SK-N-SH treated with all-trans-retinoic acid at 6 μM for 48 hours (cell line): ENCODE data around the gene CYP4V2.

Experiments used
- ATAC-seq: fragments of 200-7000 bp; cut with Tn5 transposase; 3 replicates; pipeline ENCODE4 v1.9.1; 2020; ENCODE audit warnings: mild to moderate bottlenecking, moderate library complexity
- ARNTL ChIP-seq: fragments of 450-650 bp; formaldehyde crosslinking; IDR thresholded peaks from 2 replicates; pipeline ENCODE4 v1.5.0; 2020; ENCODE audit warnings: low read depth, mild to moderate bottlenecking, moderate library complexity, borderline replicate concordance
- BACH2 ChIP-seq: fragments of 250-450 bp; sonication (Bioruptor Pico); IDR thresholded peaks from 2 replicates; pipeline ENCODE4 v1.9.0; 2021; ENCODE audit warnings: mild to moderate bottlenecking, borderline replicate concordance
- CSDC2 ChIP-seq: fragments of 250-450 bp; sonication (Bioruptor Pico); IDR thresholded peaks from 2 replicates; pipeline ENCODE4 v1.5.0; 2020; ENCODE audit warnings: mild to moderate bottlenecking, moderate library complexity
- ESRRG ChIP-seq: fragments of 250-450 bp; sonication (Bioruptor Pico); IDR thresholded peaks from 2 replicates; pipeline ENCODE4 v1.6.1; 2021; ENCODE audit warnings: mild to moderate bottlenecking
- GLIS3 ChIP-seq: fragments of 250-450 bp; sonication (Bioruptor Pico); IDR thresholded peaks from 2 replicates; pipeline ENCODE4 v1.5.0; 2020; ENCODE audit warnings: mild to moderate bottlenecking, moderate library complexity
- ISL1 ChIP-seq: fragments of 250-450 bp; sonication (Bioruptor Pico); IDR thresholded peaks from 2 replicates; pipeline ENCODE4 v2.1.2; 2022; ENCODE audit warnings: mild to moderate bottlenecking, moderate library complexity
- OSR1 ChIP-seq: fragments of 250-450 bp; sonication (Bioruptor Pico); IDR thresholded peaks from 2 replicates; pipeline ENCODE4 v1.8.0; 2022; ENCODE audit warnings: moderate library complexity, mild to moderate bottlenecking, inconsistent platforms
- PPARA ChIP-seq: fragments of 250-450 bp; sonication (Bioruptor Pico); IDR thresholded peaks from 2 replicates; pipeline ENCODE4 v1.5.0; 2020; ENCODE audit warnings: mild to moderate bottlenecking, borderline replicate concordance
- RARB ChIP-seq: fragments of 250-450 bp; sonication (Bioruptor Pico); IDR thresholded peaks from 2 replicates; pipeline ENCODE4 v1.8.0; 2021; ENCODE audit warnings: mild to moderate bottlenecking, moderate library complexity
- TCF4 ChIP-seq: fragments of 250-450 bp; sonication (Bioruptor Pico); IDR thresholded peaks from 2 replicates; pipeline ENCODE4 v1.8.0; 2021; ENCODE audit warnings: mild to moderate bottlenecking, moderate library complexity, borderline replicate concordance
- TOX ChIP-seq: fragments of 250-450 bp; sonication (Bioruptor Pico); IDR thresholded peaks from 2 replicates; pipeline ENCODE4 v1.8.0; 2021; ENCODE audit warnings: mild to moderate bottlenecking, moderate library complexity, borderline replicate concordance
- ZC3H10 ChIP-seq: fragments of 250-450 bp; sonication (Bioruptor Pico); IDR thresholded peaks from 2 replicates; pipeline ENCODE4 v1.5.1; 2021; ENCODE audit warnings: mild to moderate bottlenecking, moderate library complexity
- ZFP30 ChIP-seq: fragments of 450-650 bp; formaldehyde crosslinking; IDR thresholded peaks from 2 replicates; pipeline ENCODE4 v1.5.0; 2022; ENCODE audit warnings: mild to moderate bottlenecking, moderate library complexity
- ZNF565 ChIP-seq: fragments of 450-650 bp; formaldehyde crosslinking; conservative IDR thresholded peaks from 2 replicates; pipeline ENCODE4 v1.5.0; 2020; ENCODE audit warnings: low read depth, mild to moderate bottlenecking, moderate library complexity
- ZNF70 ChIP-seq: fragments of 450-650 bp; formaldehyde crosslinking; IDR thresholded peaks from 2 replicates; pipeline ENCODE4 v1.5.0; 2020; ENCODE audit warnings: mild to moderate bottlenecking, moderate library complexity
- ZNF8 ChIP-seq: fragments of 450-650 bp; formaldehyde crosslinking; IDR thresholded peaks from 2 replicates; pipeline ENCODE4 v1.5.0; 2020; ENCODE audit warnings: mild to moderate bottlenecking, moderate library complexity
- TF ChIP-seq, protein P1 (sequence below): fragments of 250-450 bp; sonication (Bioruptor Pico); IDR thresholded peaks from 2 replicates; pipeline ENCODE4 v1.8.0; 2020; ENCODE audit warnings: mild to moderate bottlenecking, moderate library complexity, borderline replicate concordance
- TF ChIP-seq, protein P2 (sequence below): fragments of 250-450 bp; sonication (Bioruptor Pico); IDR thresholded peaks from 2 replicates; pipeline ENCODE4 v1.5.0; 2020; ENCODE audit warnings: mild to moderate bottlenecking, moderate library complexity
- TF ChIP-seq, protein P3 (sequence below): fragments of 250-450 bp; sonication (Bioruptor Pico); IDR thresholded peaks from 2 replicates; pipeline ENCODE4 v1.8.0; 2021; ENCODE audit warnings: low read depth, mild to moderate bottlenecking, moderate library complexity, borderline replicate concordance
- TF ChIP-seq, protein P4 (sequence below): fragments of 250-450 bp; sonication (Bioruptor Pico); IDR thresholded peaks from 2 replicates; pipeline ENCODE4 v1.5.1; 2020; ENCODE audit warnings: low read depth, mild to moderate bottlenecking, moderate library complexity

CYP4V2 gene

DNA sequence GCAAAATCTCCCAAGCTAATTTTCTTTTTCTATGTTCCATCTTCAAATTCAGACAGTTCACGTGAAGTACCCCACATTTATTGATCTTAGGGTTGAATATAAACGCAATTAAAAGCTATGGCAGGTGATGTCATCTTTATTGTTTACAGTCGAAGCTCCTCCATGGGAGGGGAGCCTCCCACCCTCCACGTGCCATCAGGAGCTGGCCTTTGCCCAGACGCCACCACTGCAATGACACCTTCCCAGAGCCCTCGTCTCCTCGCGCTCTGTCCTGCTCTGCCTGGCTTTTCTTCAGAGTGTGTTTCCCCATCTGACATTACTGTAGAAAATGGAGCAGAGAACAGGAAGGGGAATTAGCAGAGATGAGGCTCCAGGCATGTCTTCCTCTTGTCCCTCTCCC lies 18.8 kb upstream of the CYP4V2 start:
- ATAC-seq = no peak
- TF ChIP-seq, protein P1, sequence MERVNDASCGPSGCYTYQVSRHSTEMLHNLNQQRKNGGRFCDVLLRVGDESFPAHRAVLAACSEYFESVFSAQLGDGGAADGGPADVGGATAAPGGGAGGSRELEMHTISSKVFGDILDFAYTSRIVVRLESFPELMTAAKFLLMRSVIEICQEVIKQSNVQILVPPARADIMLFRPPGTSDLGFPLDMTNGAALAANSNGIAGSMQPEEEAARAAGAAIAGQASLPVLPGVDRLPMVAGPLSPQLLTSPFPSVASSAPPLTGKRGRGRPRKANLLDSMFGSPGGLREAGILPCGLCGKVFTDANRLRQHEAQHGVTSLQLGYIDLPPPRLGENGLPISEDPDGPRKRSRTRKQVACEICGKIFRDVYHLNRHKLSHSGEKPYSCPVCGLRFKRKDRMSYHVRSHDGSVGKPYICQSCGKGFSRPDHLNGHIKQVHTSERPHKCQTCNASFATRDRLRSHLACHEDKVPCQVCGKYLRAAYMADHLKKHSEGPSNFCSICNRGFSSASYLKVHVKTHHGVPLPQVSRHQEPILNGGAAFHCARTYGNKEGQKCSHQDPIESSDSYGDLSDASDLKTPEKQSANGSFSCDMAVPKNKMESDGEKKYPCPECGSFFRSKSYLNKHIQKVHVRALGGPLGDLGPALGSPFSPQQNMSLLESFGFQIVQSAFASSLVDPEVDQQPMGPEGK = no peak
- no peak for TF ChIP-seq CSDC2

DNA sequence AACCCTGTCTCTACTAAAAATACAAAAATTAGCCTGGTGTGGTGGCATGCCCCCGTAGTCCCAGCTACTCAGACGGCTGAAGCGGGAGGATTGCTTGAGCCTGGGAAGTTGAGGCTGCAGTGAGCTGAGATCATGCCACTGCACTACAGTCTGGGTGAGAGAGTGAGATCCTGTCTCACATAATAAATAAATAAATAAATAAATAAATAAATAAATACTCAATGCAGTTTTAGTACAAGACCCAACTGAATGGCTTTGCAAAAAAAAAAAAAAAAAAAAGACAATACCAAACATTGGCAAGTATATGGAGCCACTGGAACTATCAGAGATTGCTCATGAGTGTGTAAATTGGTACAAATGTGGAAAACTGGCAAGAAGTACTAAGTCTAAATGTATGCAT lies 3.3 kb upstream of the CYP4V2 start:
- TF ChIP-seq ARNTL (CRISPR knock-in tag) (no peak), ISL1 (CRISPR knock-in tag) (no peak), GLIS3 (CRISPR knock-in tag) (no peak), TCF4 (CRISPR knock-in tag) (no peak), TOX (CRISPR knock-in tag) (no peak), PPARA (no peak), ZNF565 (CRISPR knock-in tag) (no peak)
- TF ChIP-seq, protein P2, sequence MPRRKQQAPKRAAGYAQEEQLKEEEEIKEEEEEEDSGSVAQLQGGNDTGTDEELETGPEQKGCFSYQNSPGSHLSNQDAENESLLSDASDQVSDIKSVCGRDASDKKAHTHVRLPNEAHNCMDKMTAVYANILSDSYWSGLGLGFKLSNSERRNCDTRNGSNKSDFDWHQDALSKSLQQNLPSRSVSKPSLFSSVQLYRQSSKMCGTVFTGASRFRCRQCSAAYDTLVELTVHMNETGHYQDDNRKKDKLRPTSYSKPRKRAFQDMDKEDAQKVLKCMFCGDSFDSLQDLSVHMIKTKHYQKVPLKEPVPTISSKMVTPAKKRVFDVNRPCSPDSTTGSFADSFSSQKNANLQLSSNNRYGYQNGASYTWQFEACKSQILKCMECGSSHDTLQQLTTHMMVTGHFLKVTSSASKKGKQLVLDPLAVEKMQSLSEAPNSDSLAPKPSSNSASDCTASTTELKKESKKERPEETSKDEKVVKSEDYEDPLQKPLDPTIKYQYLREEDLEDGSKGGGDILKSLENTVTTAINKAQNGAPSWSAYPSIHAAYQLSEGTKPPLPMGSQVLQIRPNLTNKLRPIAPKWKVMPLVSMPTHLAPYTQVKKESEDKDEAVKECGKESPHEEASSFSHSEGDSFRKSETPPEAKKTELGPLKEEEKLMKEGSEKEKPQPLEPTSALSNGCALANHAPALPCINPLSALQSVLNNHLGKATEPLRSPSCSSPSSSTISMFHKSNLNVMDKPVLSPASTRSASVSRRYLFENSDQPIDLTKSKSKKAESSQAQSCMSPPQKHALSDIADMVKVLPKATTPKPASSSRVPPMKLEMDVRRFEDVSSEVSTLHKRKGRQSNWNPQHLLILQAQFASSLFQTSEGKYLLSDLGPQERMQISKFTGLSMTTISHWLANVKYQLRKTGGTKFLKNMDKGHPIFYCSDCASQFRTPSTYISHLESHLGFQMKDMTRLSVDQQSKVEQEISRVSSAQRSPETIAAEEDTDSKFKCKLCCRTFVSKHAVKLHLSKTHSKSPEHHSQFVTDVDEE = no peak
- TF ChIP-seq, protein P3, sequence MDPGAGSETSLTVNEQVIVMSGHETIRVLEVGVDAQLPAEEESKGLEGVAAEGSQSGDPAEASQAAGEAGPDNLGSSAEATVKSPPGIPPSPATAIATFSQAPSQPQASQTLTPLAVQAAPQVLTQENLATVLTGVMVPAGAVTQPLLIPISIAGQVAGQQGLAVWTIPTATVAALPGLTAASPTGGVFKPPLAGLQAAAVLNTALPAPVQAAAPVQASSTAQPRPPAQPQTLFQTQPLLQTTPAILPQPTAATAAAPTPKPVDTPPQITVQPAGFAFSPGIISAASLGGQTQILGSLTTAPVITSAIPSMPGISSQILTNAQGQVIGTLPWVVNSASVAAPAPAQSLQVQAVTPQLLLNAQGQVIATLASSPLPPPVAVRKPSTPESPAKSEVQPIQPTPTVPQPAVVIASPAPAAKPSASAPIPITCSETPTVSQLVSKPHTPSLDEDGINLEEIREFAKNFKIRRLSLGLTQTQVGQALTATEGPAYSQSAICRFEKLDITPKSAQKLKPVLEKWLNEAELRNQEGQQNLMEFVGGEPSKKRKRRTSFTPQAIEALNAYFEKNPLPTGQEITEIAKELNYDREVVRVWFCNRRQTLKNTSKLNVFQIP (CRISPR knock-in tag) = no peak

DNA sequence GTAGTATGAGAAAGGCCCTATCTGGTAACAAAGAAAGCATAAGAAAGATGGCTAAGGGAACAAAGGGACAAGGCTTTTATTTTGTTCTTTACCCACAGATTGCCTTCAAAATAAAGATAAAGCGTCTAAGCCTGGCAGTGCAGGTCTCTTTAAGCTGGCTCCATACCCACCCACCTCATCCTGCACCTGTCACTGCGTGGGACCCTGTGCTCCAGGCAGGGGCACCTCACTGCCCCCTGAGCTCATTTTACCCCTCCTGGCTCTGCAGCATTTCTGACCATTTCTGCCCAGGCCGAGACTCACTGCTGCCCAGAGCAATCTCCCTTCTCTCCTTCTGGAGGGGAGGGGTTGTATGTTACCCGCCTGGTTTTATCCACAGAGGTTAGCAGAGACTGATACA lies 1.7 kb upstream of the CYP4V2 start:
- no peak for TF ChIP-seq ZNF565 (CRISPR knock-in tag)
- TF ChIP-seq ZFP30 = no peak
- TF ChIP-seq, protein P4, sequence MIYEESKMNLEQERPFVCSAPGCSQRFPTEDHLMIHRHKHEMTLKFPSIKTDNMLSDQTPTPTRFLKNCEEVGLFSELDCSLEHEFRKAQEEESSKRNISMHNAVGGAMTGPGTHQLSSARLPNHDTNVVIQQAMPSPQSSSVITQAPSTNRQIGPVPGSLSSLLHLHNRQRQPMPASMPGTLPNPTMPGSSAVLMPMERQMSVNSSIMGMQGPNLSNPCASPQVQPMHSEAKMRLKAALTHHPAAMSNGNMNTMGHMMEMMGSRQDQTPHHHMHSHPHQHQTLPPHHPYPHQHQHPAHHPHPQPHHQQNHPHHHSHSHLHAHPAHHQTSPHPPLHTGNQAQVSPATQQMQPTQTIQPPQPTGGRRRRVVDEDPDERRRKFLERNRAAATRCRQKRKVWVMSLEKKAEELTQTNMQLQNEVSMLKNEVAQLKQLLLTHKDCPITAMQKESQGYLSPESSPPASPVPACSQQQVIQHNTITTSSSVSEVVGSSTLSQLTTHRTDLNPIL (CRISPR knock-in tag) = no peak
- no peak for TF ChIP-seq TOX (CRISPR knock-in tag)
- TF ChIP-seq, protein P2 = no peak
- TF ChIP-seq GLIS3 (CRISPR knock-in tag) = no peak
- TF ChIP-seq TCF4 (CRISPR knock-in tag) = no peak
- no peak for TF ChIP-seq CSDC2
- TF ChIP-seq BACH2 (CRISPR knock-in tag) = no peak
- TF ChIP-seq ESRRG (CRISPR knock-in tag) = no peak
- TF ChIP-seq, protein P1 = no peak
- no peak for TF ChIP-seq ISL1 (CRISPR knock-in tag)
- no peak for TF ChIP-seq ARNTL (CRISPR knock-in tag)
- no peak for TF ChIP-seq PPARA
- no peak for TF ChIP-seq OSR1 (CRISPR knock-in tag)
- TF ChIP-seq, protein P3 (CRISPR knock-in tag) = no peak
- TF ChIP-seq ZC3H10 (CRISPR knock-in tag) = no peak
- TF ChIP-seq ZNF70 (CRISPR knock-in tag) = no peak
- TF ChIP-seq ZNF8 = no peak
- TF ChIP-seq RARB (CRISPR knock-in tag) = no peak
- ATAC-seq = no peak

More for the DNA sequence above, 3.3 kb upstream of the CYP4V2 start:
- ATAC-seq = no peak
